Sigmoid colon (tissue), 7 donors: ENCODE results near the gene NELL2. TPM values are rescaled to one million over a fixed set of nuclear protein-coding genes. Genes with fewer than 3 reads are reported as not detected.

Source experiments
- DNase-seq: peaks from one replicate; pipeline ENCODE4 v3.0.0-alpha.2; 2019
- H3K27ac ChIP-seq, 4 donors: fragments of 200-600 bp; sonication (generic); one replicate each; pipeline ENCODE4 v1.5.1; 2016 to 2019; ENCODE audit warnings: mild to moderate bottlenecking in 1 of 4
- H3K27me3 ChIP-seq, 3 donors: fragments of 200-600 bp; sonication (generic); one replicate each; pipeline ENCODE4 v1.5.1; 2019; ENCODE audit warnings: mild to moderate bottlenecking in 1 of 3
- H3K36me3 ChIP-seq, 4 donors: fragments of 200-600 bp; sonication (generic); one replicate each; pipeline ENCODE4 v1.5.1; 2016 to 2019
- H3K4me1 ChIP-seq, 4 donors: fragments of 200-600 bp; sonication (generic); one replicate each; pipeline ENCODE4 v1.5.1; 2017 to 2019
- H3K4me3 ChIP-seq, 4 donors: fragments of 200-600 bp; sonication (generic); one replicate each; pipeline ENCODE4 v1.5.1; 2017 to 2019; ENCODE audit warnings: mild to moderate bottlenecking in 2 of 4, moderate library complexity in 1 of 4
- H3K9me3 ChIP-seq, 4 donors: fragments of 200-600 bp in 3 of 4; sonication (generic) in 3 of 4; one replicate each; pipeline versions ENCODE4 v1.5.1 to v1.6.1; 2013 to 2019
- EP300 ChIP-seq, 4 donors: sonication (generic); formaldehyde crosslinking; IDR thresholded peaks; one replicate each; pipeline ENCODE4 v1.6.1; 2017; ENCODE audit warnings: antibody characterized with exemption in 4 of 4
- POLR2A ChIP-seq, 2 donors: fragments of 450-650 bp; IDR thresholded peaks; one replicate each; pipeline ENCODE4 v1.6.1; 2016; ENCODE audit warnings: antibody characterized with exemption in 2 of 2, mild to moderate bottlenecking in 2 of 2, moderate library complexity in 2 of 2
- POLR2AphosphoS5 ChIP-seq, 4 donors: sonication (generic); formaldehyde crosslinking; IDR thresholded peaks; one replicate each; pipeline ENCODE4 v1.6.1; 2017; ENCODE audit warnings: antibody characterized with exemption in 4 of 4
- WGBS, 2 donors: extraction: QIAGEN DNeasy Blood & Tissue Kit; methylation state at CpG; one replicate each; pipeline ENCODE4 v1.1.7; 2013; 5-methylcytosine and 5-hydroxymethylcytosine counted together
- intact Hi-C: fragments of 100-400 bp; cut with DNase I; formaldehyde crosslinking; loops from one replicate; pipeline ENCODE4 v1.15.1; 2023
- polyA plus RNA-seq, 3 donors: library from polyadenylated mRNA; stranded (reverse); fragments of 200-250 nt; gene quantifications; one replicate each; pipeline ENCODE4 v1.2.3, GENCODE V29; 2013
- total RNA-seq, 4 donors: library from RNA; depleted of rRNA; stranded (reverse); fragments of >200 nt; gene quantifications; one replicate each; pipeline ENCODE4 v1.1.0, GENCODE V29; 2016
- TF ChIP-seq, protein P1 (sequence below), 4 experiments: fragments of 450-650 bp in 3 of 4; fragments of 200-600 bp in 1 of 4; IDR thresholded peaks; one replicate each; pipeline ENCODE4 v1.5.1; 2016 to 2019; ENCODE audit warnings: antibody characterized with exemption in 4 of 4, mild to moderate bottlenecking in 3 of 4, moderate library complexity in 2 of 4
- donor health status: healthy with polysubstance abuse.
- donor health status: Bipolar disorder and iron deficiency.
- donor health status: healthy.

NELL2 gene
- total and polyA plus RNA-seq, 7 donors: 0.60 to 14.7 (median 3.9) TPM

DNA sequence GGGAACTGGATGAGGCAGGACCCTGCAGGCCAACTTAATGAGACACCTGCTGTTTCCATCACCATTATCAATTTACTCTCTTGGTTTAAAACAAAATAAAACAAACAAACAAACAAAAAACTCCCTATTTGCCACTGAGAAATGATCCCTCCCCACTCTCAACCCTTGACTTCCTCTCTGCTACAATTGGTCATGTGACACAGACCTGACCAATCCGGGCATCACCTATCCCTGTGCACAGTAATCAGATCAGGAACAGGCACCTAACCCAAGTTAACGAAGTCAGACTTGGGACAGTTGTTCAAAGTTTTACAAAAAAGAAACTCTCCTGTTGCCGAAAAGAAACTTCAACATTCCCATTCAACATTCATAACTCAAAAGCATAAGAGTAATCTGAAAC, 58.4 kb downstream of the NELL2 start:
- H3K9me3 ChIP-seq: no peaks in the 10 kb centered on the region
- no peaks in the 10 kb centered on the region for H3K4me1 ChIP-seq
- intact Hi-C loops: no loop called here
- no peaks in the 10 kb centered on the region for H3K27me3 ChIP-seq
- H3K4me3 ChIP-seq: no peak overlapping the region
- no peak for DNase-seq
- TF ChIP-seq, protein P1, sequence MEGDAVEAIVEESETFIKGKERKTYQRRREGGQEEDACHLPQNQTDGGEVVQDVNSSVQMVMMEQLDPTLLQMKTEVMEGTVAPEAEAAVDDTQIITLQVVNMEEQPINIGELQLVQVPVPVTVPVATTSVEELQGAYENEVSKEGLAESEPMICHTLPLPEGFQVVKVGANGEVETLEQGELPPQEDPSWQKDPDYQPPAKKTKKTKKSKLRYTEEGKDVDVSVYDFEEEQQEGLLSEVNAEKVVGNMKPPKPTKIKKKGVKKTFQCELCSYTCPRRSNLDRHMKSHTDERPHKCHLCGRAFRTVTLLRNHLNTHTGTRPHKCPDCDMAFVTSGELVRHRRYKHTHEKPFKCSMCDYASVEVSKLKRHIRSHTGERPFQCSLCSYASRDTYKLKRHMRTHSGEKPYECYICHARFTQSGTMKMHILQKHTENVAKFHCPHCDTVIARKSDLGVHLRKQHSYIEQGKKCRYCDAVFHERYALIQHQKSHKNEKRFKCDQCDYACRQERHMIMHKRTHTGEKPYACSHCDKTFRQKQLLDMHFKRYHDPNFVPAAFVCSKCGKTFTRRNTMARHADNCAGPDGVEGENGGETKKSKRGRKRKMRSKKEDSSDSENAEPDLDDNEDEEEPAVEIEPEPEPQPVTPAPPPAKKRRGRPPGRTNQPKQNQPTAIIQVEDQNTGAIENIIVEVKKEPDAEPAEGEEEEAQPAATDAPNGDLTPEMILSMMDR (IDR thresholded peaks at IDR 0.05): no peak
- TF ChIP-seq POLR2AphosphoS5 (IDR thresholded peaks at IDR 0.05) (no peak), POLR2A (IDR thresholded peaks at IDR 0.05) (no peak), EP300 (IDR thresholded peaks at IDR 0.05) (no peak)
- WGBS, 2 donors: 94 to 96% methylated on average over 3 of the region's 3 CpGs
- no peak overlapping the region for H3K27ac ChIP-seq
- H3K36me3 ChIP-seq: no peaks in the 10 kb centered on the region

DNA sequence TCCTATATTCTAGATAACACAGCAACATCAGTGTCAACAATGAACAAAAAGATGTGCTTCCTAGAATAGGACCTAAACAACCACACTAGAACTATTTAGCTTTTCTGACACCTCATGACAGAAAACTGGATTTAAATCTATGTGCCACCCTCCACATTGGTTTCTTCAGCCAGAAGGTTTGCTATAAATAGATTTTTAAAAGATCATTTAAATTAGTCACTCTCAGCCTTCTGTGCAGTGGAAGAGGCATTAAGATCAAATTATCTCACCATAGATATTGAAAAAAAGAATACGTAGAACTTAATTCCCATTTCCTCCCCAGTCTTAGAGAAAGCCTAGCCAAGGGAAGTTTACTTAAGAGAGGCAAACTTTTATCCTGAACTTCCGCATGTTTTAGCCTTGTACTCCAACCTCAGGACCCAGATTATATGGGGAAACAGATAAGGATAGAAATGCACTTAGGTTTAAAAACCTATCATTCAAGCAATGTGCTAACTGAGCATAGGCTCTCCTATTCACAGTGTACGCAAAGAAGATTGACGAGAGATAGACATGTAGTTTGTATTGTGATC, 59.6 kb downstream of the NELL2 start:
- WGBS, 2 donors: 21 to 64% methylated on average over 4 of the region's 4 CpGs
- no peaks in the 10 kb centered on the region for H3K9me3 ChIP-seq
- H3K27me3 ChIP-seq: no peaks in the 10 kb centered on the region
- H3K4me3 ChIP-seq: no peak overlapping the region
- intact Hi-C loops: no loop called here
- TF ChIP-seq POLR2A (IDR thresholded peaks at IDR 0.05) (no peak), EP300 (IDR thresholded peaks at IDR 0.05) (no peak), POLR2AphosphoS5 (IDR thresholded peaks at IDR 0.05) (no peak)
- TF ChIP-seq, protein P1 (IDR thresholded peaks at IDR 0.05): no peak
- H3K36me3 ChIP-seq: no peaks in the 10 kb centered on the region
- DNase-seq: no peak
- H3K4me1 ChIP-seq: no peaks in the 10 kb centered on the region
- H3K27ac ChIP-seq: no peak overlapping the region

DNA sequence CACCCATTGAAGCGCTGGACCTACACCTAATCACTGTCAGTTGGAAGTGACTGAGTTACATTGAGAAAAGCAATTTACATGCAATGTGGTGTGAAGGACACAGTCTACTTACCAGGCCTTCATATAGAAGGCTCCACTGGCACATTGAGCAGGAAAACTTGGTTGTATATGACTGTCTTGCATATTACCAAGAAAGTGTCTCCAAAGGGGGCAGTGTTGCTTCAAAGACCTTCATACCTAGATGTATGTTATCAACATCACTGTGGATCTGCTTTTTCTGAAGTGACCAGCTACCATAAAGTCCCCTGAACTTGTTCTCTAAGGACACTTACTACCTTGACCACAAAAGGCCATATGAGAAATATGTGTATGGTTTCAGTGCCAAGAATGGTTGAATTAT, 64.1 kb downstream of the NELL2 start:
- Histone ChIP-seq H3K4me1 (no peaks in the 10 kb centered on the region), H3K27ac (no peak overlapping the region), H3K4me3 (no peak overlapping the region), H3K27me3 (no peaks in the 10 kb centered on the region), H3K36me3 (no peaks in the 10 kb centered on the region), H3K9me3 (no peaks in the 10 kb centered on the region)
- intact Hi-C loops: no loop called here
- 98 to 100% methylated on average over 1 of the region's 1 CpG for WGBS, 2 donors
- TF ChIP-seq POLR2AphosphoS5 (IDR thresholded peaks at IDR 0.05) (no peak), POLR2A (IDR thresholded peaks at IDR 0.05) (no peak), EP300 (IDR thresholded peaks at IDR 0.05) (no peak)
- TF ChIP-seq, protein P1 (IDR thresholded peaks at IDR 0.05): no peak
- no peak for DNase-seq

DNA sequence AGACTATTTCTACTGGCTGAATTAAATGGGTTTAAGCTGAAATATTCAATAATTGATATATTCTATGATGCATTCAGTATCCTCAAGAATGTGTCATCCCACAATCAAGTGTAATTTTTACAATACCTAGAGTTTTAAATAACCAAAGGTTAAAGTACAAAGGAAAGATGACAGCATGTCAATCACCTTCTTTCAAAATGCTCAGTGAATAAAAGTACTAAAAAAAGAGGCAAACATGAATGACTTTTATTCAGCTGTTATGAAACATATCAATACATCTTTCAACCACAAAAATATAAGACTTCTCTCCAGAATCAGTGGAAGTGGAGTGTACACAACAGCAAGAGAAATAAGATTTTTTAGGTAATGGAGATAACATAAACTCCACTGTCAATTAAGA, 72.0 kb downstream of the NELL2 start:
- no peak for DNase-seq
- H3K9me3 ChIP-seq: no peaks in the 10 kb centered on the region
- no peaks in the 10 kb centered on the region for H3K4me1 ChIP-seq
- no peak for TF ChIP-seq EP300 (IDR thresholded peaks at IDR 0.05)
- no peak for TF ChIP-seq POLR2AphosphoS5 (IDR thresholded peaks at IDR 0.05)
- TF ChIP-seq, protein P1 (IDR thresholded peaks at IDR 0.05): no peak
- TF ChIP-seq POLR2A (IDR thresholded peaks at IDR 0.05): no peak
- no peaks in the 10 kb centered on the region for H3K36me3 ChIP-seq
- no peaks in the 10 kb centered on the region for H3K27me3 ChIP-seq
- no peak overlapping the region for H3K4me3 ChIP-seq
- H3K27ac ChIP-seq: no peak overlapping the region
- intact Hi-C loops: no loop called here

DNA sequence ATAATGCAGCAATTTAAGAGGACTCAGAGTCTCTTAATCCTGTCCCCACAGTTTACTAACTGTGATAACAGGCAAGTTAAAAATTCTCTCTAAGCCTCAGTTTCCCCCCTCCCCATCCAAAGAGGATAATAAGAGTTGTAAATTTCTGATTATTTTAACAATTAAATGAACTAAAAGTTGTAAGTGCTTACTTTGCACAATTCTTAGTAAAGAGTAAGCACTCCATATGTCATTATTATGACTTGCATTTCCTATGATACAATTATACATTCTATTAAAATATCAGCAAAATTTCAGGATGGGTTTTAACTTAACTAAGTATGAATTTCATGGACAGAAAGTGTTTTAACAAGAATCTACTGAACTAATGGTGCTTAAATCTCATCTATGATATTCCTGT, 80.1 kb downstream of the NELL2 start:
- intact Hi-C loops: no loop called here

More for the DNA sequence above, 80.1 kb downstream of the NELL2 start:
- TF ChIP-seq EP300 (IDR thresholded peaks at IDR 0.05) (no peak), POLR2A (IDR thresholded peaks at IDR 0.05) (no peak)
- TF ChIP-seq, protein P1 (IDR thresholded peaks at IDR 0.05): no peak
- Histone ChIP-seq H3K36me3 (no peaks in the 10 kb centered on the region), H3K9me3 (no peaks in the 10 kb centered on the region), H3K27ac (no peak overlapping the region), H3K27me3 (no peaks in the 10 kb centered on the region), H3K4me3 (no peak overlapping the region), H3K4me1 (no peaks in the 10 kb centered on the region)
- no peak for DNase-seq
